Measurements from ENCODE around the gene NELFA.

DNA sequence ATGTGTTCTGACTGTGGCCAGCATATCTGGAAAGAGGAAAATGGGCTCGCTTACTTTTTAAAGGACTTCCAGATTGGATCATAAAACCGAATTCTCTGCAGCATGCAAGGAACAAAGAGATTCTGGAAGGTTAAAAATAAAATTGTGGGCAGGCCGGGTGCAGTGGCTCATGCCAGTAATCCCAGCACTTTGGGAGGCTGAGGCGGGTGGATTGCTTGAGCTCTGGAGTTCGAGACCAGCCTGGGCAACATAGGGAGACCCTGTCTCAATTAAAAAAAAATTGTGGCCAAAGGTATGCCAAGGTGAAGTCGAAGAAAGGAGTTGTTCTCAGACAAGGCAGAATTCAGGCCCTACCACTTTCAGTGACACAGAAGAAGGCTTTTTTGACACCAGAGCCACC lies 37.8 kb downstream of the NELFA start:
- TF ChIP-seq, protein P1, sequence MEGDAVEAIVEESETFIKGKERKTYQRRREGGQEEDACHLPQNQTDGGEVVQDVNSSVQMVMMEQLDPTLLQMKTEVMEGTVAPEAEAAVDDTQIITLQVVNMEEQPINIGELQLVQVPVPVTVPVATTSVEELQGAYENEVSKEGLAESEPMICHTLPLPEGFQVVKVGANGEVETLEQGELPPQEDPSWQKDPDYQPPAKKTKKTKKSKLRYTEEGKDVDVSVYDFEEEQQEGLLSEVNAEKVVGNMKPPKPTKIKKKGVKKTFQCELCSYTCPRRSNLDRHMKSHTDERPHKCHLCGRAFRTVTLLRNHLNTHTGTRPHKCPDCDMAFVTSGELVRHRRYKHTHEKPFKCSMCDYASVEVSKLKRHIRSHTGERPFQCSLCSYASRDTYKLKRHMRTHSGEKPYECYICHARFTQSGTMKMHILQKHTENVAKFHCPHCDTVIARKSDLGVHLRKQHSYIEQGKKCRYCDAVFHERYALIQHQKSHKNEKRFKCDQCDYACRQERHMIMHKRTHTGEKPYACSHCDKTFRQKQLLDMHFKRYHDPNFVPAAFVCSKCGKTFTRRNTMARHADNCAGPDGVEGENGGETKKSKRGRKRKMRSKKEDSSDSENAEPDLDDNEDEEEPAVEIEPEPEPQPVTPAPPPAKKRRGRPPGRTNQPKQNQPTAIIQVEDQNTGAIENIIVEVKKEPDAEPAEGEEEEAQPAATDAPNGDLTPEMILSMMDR (conservative IDR thresholded peaks at IDR 0.05; ENCODE audit: low read depth, low read length), result no peak
- TF ChIP-seq MAZ (IDR thresholded peaks at IDR 0.05; ENCODE audit: borderline replicate concordance, low read depth, low read length) (no peak), USF2 (IDR thresholded peaks at IDR 0.05; ENCODE audit: low read depth, low read length) (no peak), POLR2A (IDR thresholded peaks at IDR 0.05; ENCODE audit: low read depth, low read length) (no peak), CEBPB (IDR thresholded peaks at IDR 0.05; ENCODE audit: low read depth, low read length) (no peak), RCOR1 (IDR thresholded peaks at IDR 0.05; ENCODE audit: insufficient replicate concordance, low read length) (no peak), RFX5 (IDR thresholded peaks at IDR 0.05; ENCODE audit: low read depth, low read length) (no peak), RAD21 (IDR thresholded peaks at IDR 0.05; ENCODE audit: low read length) (no peak), BHLHE40 (IDR thresholded peaks at IDR 0.05; ENCODE audit: low read depth, low read length) (no peak), ELK1 (IDR thresholded peaks at IDR 0.05; ENCODE audit: borderline replicate concordance, low read depth, low read length) (no peak), FOS (IDR thresholded peaks at IDR 0.05; ENCODE audit: low read depth, low read length) (no peak), SMC3 (IDR thresholded peaks at IDR 0.05; ENCODE audit: low read depth, low read length) (no peak), CHD1 (IDR thresholded peaks at IDR 0.05; ENCODE audit: low read depth, low read length) (no peak), MXI1 (IDR thresholded peaks at IDR 0.05; ENCODE audit: borderline replicate concordance, low read depth, low read length) (no peak)
